ENCODE measurements around the gene PAFAH1B2. TPM values are rescaled to one million over a fixed set of nuclear protein-coding genes. Genes with fewer than 3 reads are reported as not detected.

The PAFAH1B2 gene, protein sequence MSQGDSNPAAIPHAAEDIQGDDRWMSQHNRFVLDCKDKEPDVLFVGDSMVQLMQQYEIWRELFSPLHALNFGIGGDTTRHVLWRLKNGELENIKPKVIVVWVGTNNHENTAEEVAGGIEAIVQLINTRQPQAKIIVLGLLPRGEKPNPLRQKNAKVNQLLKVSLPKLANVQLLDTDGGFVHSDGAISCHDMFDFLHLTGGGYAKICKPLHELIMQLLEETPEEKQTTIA
- total RNA-seq (ENCODE audit: low replicate concordance) = 161 and 203 TPM in 2 replicates

DNA sequence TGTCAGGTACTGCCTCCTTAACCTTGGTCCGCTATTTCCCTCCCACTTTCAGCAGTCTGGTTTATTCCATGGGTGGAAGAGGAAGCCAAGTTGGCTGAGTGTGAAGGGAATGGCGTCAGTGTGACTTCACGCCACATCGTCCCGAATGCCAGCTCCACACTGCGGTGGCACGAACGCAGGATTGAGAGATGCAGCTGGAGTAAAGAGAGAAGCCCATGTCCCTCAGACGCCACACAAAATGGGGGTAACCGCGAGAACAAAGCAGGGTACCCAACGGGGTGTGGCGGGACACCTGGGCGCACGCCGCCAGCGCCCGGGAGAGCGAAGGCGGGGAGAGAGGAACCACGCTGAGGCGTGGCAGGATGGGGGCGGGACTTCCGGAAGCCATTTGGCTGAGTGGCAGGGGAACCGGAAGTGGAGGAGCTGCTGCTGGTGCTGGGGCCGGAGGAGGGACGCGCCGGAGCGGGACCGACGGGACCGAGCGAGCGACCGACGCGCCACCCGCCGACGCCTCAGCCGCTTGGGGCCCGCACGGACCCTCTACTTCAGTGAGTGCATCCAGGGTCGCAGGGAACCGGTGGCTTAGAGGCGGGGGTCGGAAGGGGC is at the start of gene PAFAH1B2:
TSS of gene PAFAH1B2 (plus strand) at position 417 of the 606 bp plus-strand sequence. CDS start 8,161 bp downstream, outside the sequence.
- Histone ChIP-seq H3K9ac (peak within 1 kb of the TSS; percentile 79), H2AFZ (replicated peaks) (peak within 1 kb of the TSS; percentile 98), H3K27me3 (no peaks in the 10 kb centered on the region), H3F3A (ENCODE audit: low read depth) (no peaks in the 10 kb centered on the region), H3K4me1 (peaks cover 9% of the 10 kb centered on the region), H4K20me1 (ENCODE audit: low read depth) (peaks cover 42% of the 10 kb centered on the region), H3K36me3 (no peaks in the 10 kb centered on the region), H3K79me2 (ENCODE audit: low read depth) (peaks cover 49% of the 10 kb centered on the region), H3K4me3 (peak within 1 kb of the TSS; percentile 95), H3K9me3 (ENCODE audit: low read depth) (no peaks in the 10 kb centered on the region), H3K27ac (peak within 1 kb of the TSS; percentile 81), H3K4me2 (peak within 1 kb of the TSS; percentile 99)
- H3K27me3 Mint-ChIP-seq (ENCODE audit: insufficient read depth, low read depth) = peaks cover 8% of the 10 kb centered on the region
- peak within 1 kb of the TSS; percentile 98 for H3K27ac Mint-ChIP-seq
- DNase-seq (ENCODE audit: low spot score) = peak; percentile 96
- H3K9me3 Mint-ChIP-seq = no peaks in the 10 kb centered on the region
- H3K4me3 Mint-ChIP-seq = peak within 1 kb of the TSS; percentile 100
- TF ChIP-seq EZH2 (IDR thresholded peaks at IDR 0.05) = no peak
- TF ChIP-seq, protein P1, sequence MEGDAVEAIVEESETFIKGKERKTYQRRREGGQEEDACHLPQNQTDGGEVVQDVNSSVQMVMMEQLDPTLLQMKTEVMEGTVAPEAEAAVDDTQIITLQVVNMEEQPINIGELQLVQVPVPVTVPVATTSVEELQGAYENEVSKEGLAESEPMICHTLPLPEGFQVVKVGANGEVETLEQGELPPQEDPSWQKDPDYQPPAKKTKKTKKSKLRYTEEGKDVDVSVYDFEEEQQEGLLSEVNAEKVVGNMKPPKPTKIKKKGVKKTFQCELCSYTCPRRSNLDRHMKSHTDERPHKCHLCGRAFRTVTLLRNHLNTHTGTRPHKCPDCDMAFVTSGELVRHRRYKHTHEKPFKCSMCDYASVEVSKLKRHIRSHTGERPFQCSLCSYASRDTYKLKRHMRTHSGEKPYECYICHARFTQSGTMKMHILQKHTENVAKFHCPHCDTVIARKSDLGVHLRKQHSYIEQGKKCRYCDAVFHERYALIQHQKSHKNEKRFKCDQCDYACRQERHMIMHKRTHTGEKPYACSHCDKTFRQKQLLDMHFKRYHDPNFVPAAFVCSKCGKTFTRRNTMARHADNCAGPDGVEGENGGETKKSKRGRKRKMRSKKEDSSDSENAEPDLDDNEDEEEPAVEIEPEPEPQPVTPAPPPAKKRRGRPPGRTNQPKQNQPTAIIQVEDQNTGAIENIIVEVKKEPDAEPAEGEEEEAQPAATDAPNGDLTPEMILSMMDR (IDR thresholded peaks at IDR 0.05) = no peak
- no peak for TF ChIP-seq EZH2phosphoT487 (IDR thresholded peaks at IDR 0.05)
- H3K4me1 Mint-ChIP-seq = peaks cover 32% of the 10 kb centered on the region
- peaks cover 15% of the 10 kb centered on the region for H3K36me3 Mint-ChIP-seq

DNA sequence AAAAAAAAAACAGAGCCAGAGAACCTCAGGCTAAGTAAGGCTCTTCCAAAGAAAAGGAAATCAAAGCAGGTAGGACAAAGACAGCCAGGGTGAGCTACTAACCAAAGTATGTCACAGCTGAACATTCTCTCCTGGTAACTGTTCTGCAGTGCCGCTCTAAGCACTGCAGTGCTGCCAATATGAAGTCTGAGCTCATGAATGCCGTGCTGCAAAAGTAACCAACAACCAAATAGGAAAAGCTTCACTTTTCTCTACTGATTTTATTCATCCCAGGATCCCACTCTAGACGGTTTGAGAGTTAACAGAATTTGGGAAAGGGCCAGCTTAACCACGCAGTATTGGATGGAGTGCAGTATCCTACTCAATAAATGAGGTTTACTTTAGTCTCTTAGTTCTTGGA is 49.3 kb upstream of the PAFAH1B2 start:
- Histone ChIP-seq H3K79me2 (ENCODE audit: low read depth) (peaks cover 83% of the 10 kb centered on the region), H3K4me3 (no peak overlapping the region), H3K9me3 (ENCODE audit: low read depth) (no peaks in the 10 kb centered on the region), H3K4me1 (peaks cover 37% of the 10 kb centered on the region), H3K9ac (no peak overlapping the region), H3K27ac (no peak overlapping the region), H3K4me2 (peak overlapping the region; percentile 86), H2AFZ (replicated peaks) (no peak overlapping the region), H3K36me3 (no peaks in the 10 kb centered on the region), H3K27me3 (no peaks in the 10 kb centered on the region), H3F3A (ENCODE audit: low read depth) (peaks cover 11% of the 10 kb centered on the region), H4K20me1 (ENCODE audit: low read depth) (peaks cover 53% of the 10 kb centered on the region)
- Mint-ChIP-seq H3K27me3 (ENCODE audit: insufficient read depth, low read depth) (peaks cover 3% of the 10 kb centered on the region), H3K9me3 (no peaks in the 10 kb centered on the region), H3K27ac (no peak overlapping the region), H3K36me3 (peaks cover 21% of the 10 kb centered on the region), H3K4me1 (peaks cover 46% of the 10 kb centered on the region), H3K4me3 (no peak overlapping the region)
- TF ChIP-seq EZH2phosphoT487 (IDR thresholded peaks at IDR 0.05) (no peak), EZH2 (IDR thresholded peaks at IDR 0.05) (no peak)
- TF ChIP-seq, protein P1 (IDR thresholded peaks at IDR 0.05) = no peak
- DNase-seq (ENCODE audit: low spot score) = peak; percentile 32

DNA sequence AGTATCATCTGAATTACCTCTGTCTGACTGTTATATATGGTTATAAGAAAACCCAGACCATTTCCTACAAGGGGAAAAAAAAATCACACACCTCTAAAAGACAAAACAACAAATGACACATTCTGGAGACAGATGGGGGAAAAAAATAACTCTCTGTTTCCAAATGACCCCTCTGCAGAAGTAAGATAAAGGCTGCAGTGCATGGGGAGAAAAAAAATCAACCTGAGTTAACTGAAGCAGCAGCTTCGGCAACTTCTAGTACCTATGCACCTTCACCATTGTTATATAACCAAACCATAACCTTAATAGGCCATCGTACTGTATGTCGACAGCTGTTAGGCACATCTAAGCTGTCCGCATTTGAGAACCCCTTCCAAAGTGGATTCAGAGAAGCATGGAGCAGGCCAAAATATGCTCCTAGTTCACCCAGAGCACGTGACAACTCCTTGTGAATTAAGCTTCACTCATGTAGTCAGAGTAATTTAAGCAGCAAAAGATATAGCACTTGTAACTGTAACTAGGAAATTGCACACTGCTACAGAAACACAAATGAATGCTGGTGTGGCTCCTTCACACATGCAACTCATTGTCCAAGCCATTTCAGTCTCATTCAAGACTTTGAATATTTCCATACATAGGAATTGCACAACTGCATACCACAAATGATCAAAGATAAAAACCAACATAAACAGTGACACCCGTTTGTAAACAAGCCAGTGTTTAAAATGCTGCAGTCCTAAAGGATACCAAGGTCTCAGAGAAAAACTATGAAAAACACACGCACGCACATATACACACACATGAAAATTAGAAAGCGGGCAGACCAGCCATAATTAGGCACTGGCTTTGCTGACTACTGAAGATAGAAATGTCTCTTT is 48.6 kb upstream of the PAFAH1B2 start:
- H3K9me3 Mint-ChIP-seq = no peaks in the 10 kb centered on the region
- TF ChIP-seq, protein P1 (IDR thresholded peaks at IDR 0.05) = no peak
- no peak overlapping the region for H2AFZ ChIP-seq (replicated peaks)
- H3F3A ChIP-seq (ENCODE audit: low read depth) = peaks cover 11% of the 10 kb centered on the region
- no peaks in the 10 kb centered on the region for H3K27me3 ChIP-seq
- no peak overlapping the region for H3K9ac ChIP-seq
- no peaks in the 10 kb centered on the region for H3K36me3 ChIP-seq
- peaks cover 49% of the 10 kb centered on the region for H3K4me1 Mint-ChIP-seq
- H3K4me2 ChIP-seq = peak overlapping the region; percentile 86
- H4K20me1 ChIP-seq (ENCODE audit: low read depth) = peaks cover 48% of the 10 kb centered on the region
- peaks cover 37% of the 10 kb centered on the region for H3K4me1 ChIP-seq
- peaks cover 15% of the 10 kb centered on the region for H3K36me3 Mint-ChIP-seq
- peak overlapping the region; percentile 98 for H3K4me3 Mint-ChIP-seq
- no peak for DNase-seq (ENCODE audit: low spot score)
- H3K9me3 ChIP-seq (ENCODE audit: low read depth) = no peaks in the 10 kb centered on the region
- no peak overlapping the region for H3K27ac Mint-ChIP-seq
- peaks cover 75% of the 10 kb centered on the region for H3K79me2 ChIP-seq (ENCODE audit: low read depth)
- no peak overlapping the region for H3K27ac ChIP-seq
- H3K4me3 ChIP-seq = peak overlapping the region; percentile 98
- peaks cover 3% of the 10 kb centered on the region for H3K27me3 Mint-ChIP-seq (ENCODE audit: insufficient read depth, low read depth)
